Body of pancreas (tissue), 4 donors: ENCODE data around the gene SLC12A2. TPM values are rescaled to one million over a fixed set of nuclear protein-coding genes. Genes with fewer than 3 reads are reported as not detected.

ENCODE experiments used
- ATAC-seq: fragments of 150-250 bp; one replicate; pipeline ENCODE4 v1.9.1; 2016
- DNase-seq, 4 donors: peaks; one replicate each; pipeline ENCODE4 v3.0.0-alpha.2; 2019
- H3K27ac ChIP-seq, 4 donors: fragments of 200-600 bp; sonication (generic); 1 replicate in 3 of 4; 2 replicates in 1 of 4; pipeline versions ENCODE4 v1.5.1 to v1.6.1; 2016 to 2019; ENCODE audit warnings: mild to moderate bottlenecking in 1 of 4, mixed read lengths in 1 of 4, moderate library complexity in 1 of 4
- H3K27me3 ChIP-seq, 2 donors: fragments of 200-600 bp; sonication (generic); one replicate each; pipeline ENCODE4 v1.6.0; 2016; ENCODE audit warnings: mild to moderate bottlenecking in 1 of 2
- H3K36me3 ChIP-seq, 2 donors: fragments of 200-600 bp; sonication (generic); replicated peaks in 1 of 2; 2 replicates each; pipeline ENCODE4 v1.5.1; 2016; ENCODE audit warnings: low read depth in 2 of 2; ENCODE audit not compliant: insufficient read depth in 1 of 2
- H3K4me1 ChIP-seq: fragments of 200-600 bp; sonication (generic); one replicate; pipeline ENCODE4 v1.6.0; 2016
- H3K4me3 ChIP-seq, 2 donors: fragments of 200-600 bp; sonication (generic); 1 replicate in 1 of 2; 2 replicates in 1 of 2; pipeline ENCODE4 v1.5.1; 2016 to 2019
- H3K9me3 ChIP-seq, 3 donors: fragments of 200-600 bp; sonication (generic); 1 replicate in 2 of 3; 2 replicates in 1 of 3; pipeline ENCODE4 v1.5.1; 2016
- POLR2A ChIP-seq, 3 donors: fragments of 450-650 bp; IDR thresholded peaks; one replicate each; pipeline ENCODE4 v1.6.1; 2016; ENCODE audit warnings: antibody characterized with exemption in 3 of 3, mild to moderate bottlenecking in 2 of 3
- WGBS, 2 donors: methylation state at CpG; one replicate each; pipeline ENCODE4 v1.1.5; 2017; 5-methylcytosine and 5-hydroxymethylcytosine counted together
- intact Hi-C: fragments of 100-400 bp; cut with DNase I; formaldehyde crosslinking; loops from one replicate; pipeline ENCODE4 v1.15.1; 2023
- total RNA-seq, 2 donors: library from RNA; depleted of rRNA; stranded (reverse); fragments of >200 nt; gene quantifications; one replicate each; pipeline ENCODE4 v1.1.0, GENCODE V29; 2016
- TF ChIP-seq, protein P1 (sequence below), 7 experiments: fragments of 450-650 bp in 4 of 7; fragments of 200-600 bp in 3 of 7; sonication (generic) in 3 of 7; IDR thresholded peaks; one replicate each; pipeline ENCODE4 v1.5.1; 2016 to 2019; ENCODE audit warnings: antibody characterized with exemption in 7 of 7

Gene SLC12A2
- total RNA-seq, 2 donors from 2014 or later: 26.7 to 28.0 TPM

DNA sequence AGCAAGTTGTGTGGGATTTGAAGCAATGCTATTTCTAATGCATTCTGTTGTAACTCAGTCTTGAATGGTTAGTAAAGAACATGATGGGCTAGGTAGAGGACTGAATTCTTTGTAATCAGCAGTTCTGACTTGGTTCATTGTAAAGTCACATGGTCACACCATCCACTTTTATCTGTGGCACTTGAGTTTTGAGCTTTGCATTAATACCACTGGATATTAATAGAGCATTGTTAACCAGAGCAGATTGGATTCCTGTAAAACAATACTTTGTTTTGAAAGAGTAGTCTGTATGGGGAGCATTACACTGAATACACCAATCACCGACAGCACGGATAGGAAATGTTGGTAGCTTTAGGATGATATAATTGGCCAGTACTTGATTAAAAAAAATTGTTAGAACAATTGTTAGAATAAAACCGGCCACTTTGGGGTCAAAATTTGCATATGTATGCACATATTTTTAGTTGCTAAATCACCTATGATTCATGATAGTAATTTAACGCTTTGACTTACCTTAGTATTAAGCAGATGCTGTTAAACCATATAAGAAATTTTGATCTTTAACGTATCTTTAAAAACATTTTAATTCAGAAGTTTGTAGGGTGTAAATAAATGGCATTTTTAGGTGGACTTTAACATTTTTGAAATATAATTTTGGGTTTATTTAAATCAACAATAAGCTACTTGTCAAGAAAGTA lies 17.4 kb downstream of the SLC12A2 start:
- no peak for ATAC-seq
- TF ChIP-seq, protein P1, sequence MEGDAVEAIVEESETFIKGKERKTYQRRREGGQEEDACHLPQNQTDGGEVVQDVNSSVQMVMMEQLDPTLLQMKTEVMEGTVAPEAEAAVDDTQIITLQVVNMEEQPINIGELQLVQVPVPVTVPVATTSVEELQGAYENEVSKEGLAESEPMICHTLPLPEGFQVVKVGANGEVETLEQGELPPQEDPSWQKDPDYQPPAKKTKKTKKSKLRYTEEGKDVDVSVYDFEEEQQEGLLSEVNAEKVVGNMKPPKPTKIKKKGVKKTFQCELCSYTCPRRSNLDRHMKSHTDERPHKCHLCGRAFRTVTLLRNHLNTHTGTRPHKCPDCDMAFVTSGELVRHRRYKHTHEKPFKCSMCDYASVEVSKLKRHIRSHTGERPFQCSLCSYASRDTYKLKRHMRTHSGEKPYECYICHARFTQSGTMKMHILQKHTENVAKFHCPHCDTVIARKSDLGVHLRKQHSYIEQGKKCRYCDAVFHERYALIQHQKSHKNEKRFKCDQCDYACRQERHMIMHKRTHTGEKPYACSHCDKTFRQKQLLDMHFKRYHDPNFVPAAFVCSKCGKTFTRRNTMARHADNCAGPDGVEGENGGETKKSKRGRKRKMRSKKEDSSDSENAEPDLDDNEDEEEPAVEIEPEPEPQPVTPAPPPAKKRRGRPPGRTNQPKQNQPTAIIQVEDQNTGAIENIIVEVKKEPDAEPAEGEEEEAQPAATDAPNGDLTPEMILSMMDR (IDR thresholded peaks at IDR 0.05): no peak
- no peak for TF ChIP-seq POLR2A (IDR thresholded peaks at IDR 0.05)

DNA sequence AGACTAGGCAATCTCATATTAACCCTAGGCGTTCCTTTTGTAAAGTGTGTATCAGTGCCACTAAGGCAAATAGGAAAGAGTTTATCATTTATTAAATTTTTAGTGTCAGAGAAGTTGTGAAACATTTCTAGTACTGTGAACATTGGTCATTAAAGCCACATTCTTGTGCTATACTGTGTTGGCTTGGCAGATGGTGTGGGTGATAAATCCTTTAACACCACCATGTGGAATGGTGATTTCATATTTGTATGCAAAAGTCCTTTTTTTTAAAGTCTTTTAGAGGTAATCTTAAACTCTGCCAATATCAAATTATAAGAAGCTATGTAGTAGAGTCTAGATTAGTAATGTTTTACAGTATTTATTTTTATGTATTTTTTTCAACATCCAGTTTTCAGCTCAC lies 18.1 kb downstream of the SLC12A2 start:
- H3K27me3 ChIP-seq: no peaks in the 10 kb centered on the region
- no peak overlapping the region for H3K4me3 ChIP-seq
- intact Hi-C loops: no loop called here
- 86 to 89% methylated on average over 1 of the region's 1 CpG for WGBS, 2 donors
- ATAC-seq: no peak
- H3K4me1 ChIP-seq: no peaks in the 10 kb centered on the region
- H3K27ac ChIP-seq: no peak overlapping the region
- TF ChIP-seq, protein P1 (IDR thresholded peaks at IDR 0.05): no peak
- no peak for TF ChIP-seq POLR2A (IDR thresholded peaks at IDR 0.05)
- H3K9me3 ChIP-seq: peaks cover 0 to 8% (median 0%) of the 10 kb centered on the region in 3 donors
- DNase-seq: no peak
- no peaks in the 10 kb centered on the region for H3K36me3 ChIP-seq

More for the DNA sequence above, 17.4 kb downstream of the SLC12A2 start:
- Histone ChIP-seq H3K9me3 (peaks cover 0 to 8% (median 0%) of the 10 kb centered on the region in 3 donors), H3K4me3 (no peak overlapping the region), H3K27me3 (no peaks in the 10 kb centered on the region), H3K36me3 (no peaks in the 10 kb centered on the region), H3K4me1 (no peaks in the 10 kb centered on the region), H3K27ac (no peak overlapping the region)
- intact Hi-C loops: no loop called here
- WGBS, 2 donors: 83 to 87% methylated on average over 5 of the region's 5 CpGs
- DNase-seq: no peak

DNA sequence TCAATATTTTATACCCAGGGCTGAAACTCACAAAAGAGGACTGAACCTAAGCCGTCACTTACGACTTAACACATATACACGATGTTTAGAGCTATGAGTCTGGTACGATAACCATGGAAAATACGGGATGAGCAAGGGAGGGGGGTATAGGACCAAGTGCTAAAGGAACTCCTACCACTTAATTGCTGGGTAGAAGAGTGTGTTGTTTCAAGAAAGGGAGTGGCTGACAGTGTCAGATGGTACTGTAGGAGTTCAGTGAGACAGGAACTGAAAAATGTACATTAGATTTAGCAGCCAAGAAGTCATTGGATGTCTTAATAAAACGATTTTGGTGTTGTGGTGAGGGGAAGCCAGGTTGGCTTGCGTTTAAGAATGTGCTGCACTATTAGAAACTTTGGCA lies 21.6 kb downstream of the SLC12A2 start:
- TF ChIP-seq POLR2A (IDR thresholded peaks at IDR 0.05): no peak
- TF ChIP-seq, protein P1 (IDR thresholded peaks at IDR 0.05): no peak
- H3K36me3 ChIP-seq: no peaks in the 10 kb centered on the region
- DNase-seq: no peak
- no peaks in the 10 kb centered on the region for H3K27me3 ChIP-seq
- H3K27ac ChIP-seq: no peak overlapping the region
- no peak overlapping the region for H3K4me3 ChIP-seq
- WGBS, 2 donors: 79 to 82% methylated on average over 7 of the region's 7 CpGs
- no peaks in the 10 kb centered on the region for H3K4me1 ChIP-seq
- ATAC-seq: no peak
- intact Hi-C loops: no loop called here
- H3K9me3 ChIP-seq: no peaks in the 10 kb centered on the region

DNA sequence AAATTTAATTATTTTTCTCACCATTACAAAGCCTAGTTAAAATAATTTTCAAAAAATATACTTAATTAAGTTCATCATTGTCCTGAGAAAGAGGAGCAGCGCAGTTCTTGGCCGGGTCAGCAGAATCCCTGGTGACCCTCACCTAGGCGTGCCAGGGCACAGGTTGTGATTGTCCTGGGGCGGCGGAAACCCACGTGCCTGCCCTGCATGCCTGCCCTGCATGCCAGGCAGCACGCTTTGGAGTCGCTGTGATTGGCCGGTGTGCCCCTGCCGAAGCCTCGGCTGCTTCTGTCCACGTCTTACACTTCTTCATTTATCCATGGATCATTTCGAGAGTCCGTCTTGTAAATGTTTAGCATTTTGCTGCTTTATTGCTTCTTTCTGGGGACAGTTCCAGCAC lies 25.6 kb downstream of the SLC12A2 start:
- Histone ChIP-seq H3K36me3 (no peaks in the 10 kb centered on the region), H3K27me3 (no peaks in the 10 kb centered on the region), H3K4me1 (no peaks in the 10 kb centered on the region), H3K27ac (no peak overlapping the region), H3K4me3 (no peak overlapping the region), H3K9me3 (no peaks in the 10 kb centered on the region)
- ATAC-seq (no peak), DNase-seq (no peak)
- WGBS, 2 donors: 96 to 98% methylated on average over 14 of the region's 14 CpGs
- intact Hi-C loops: no loop called here
- TF ChIP-seq, protein P1 (IDR thresholded peaks at IDR 0.05): no peak
- TF ChIP-seq POLR2A (IDR thresholded peaks at IDR 0.05): no peak

DNA sequence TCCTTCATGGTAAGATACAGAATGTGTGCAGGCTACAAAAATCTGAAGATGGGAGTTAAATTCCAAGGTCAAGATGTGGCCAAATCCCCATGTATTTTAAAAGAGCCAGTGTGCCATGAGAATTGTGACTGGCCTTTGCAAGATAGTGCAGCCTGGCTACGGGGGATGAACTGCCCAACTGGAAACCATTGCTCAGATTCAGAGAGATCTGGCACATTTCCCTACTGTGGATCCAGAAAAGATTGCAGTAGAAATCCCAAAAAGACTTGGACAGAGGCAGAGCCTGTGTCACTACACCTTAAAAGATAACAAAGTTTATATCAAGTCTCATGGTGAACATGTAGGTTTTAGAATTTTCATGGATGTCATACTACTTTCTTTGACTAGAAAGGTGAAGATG lies 26.2 kb downstream of the SLC12A2 start:
- intact Hi-C loops: no loop called here
- no peaks in the 10 kb centered on the region for H3K4me1 ChIP-seq
- 100% methylated on average over 1 of the region's 1 CpG for WGBS, 2 donors
- no peaks in the 10 kb centered on the region for H3K27me3 ChIP-seq
- DNase-seq: no peak
- no peak for TF ChIP-seq POLR2A (IDR thresholded peaks at IDR 0.05)
- TF ChIP-seq, protein P1 (IDR thresholded peaks at IDR 0.05): no peak
- no peaks in the 10 kb centered on the region for H3K9me3 ChIP-seq
- no peak for ATAC-seq
- no peaks in the 10 kb centered on the region for H3K36me3 ChIP-seq
- no peak overlapping the region for H3K4me3 ChIP-seq
- H3K27ac ChIP-seq: no peak overlapping the region
